Left lung (tissue), 10 donors: ENCODE data around the gene DIP2C. TPM values are rescaled to one million over a fixed set of nuclear protein-coding genes. Genes with fewer than 3 reads are reported as not detected.
"Not testable (repeated sequence)": the region's sequence is repeated elsewhere in the genome, so short reads cannot be mapped to it uniquely, and the experiment has no call there.

Source experiments
- ATAC-seq: fragments of 200-7000 bp; cut with Tn5 transposase; one replicate; pipeline ENCODE4 v1.9.1; 2020; ENCODE audit warnings: moderate library complexity
- DNase-seq, 4 donors: peaks; one replicate each; pipeline ENCODE4 v3.0.0-alpha.2; 2013 to 2020
- H3K27ac ChIP-seq, 2 donors: fragments of 200-600 bp; sonication (generic) in 1 of 2; one replicate each; pipeline versions ENCODE4 v1.5.0 to v1.8.0; 2020 to 2021
- H3K27me3 ChIP-seq, 2 donors: fragments of 200-600 bp; sonication (generic) in 1 of 2; one replicate each; pipeline versions ENCODE4 v1.5.0 to v1.8.0; 2020 to 2021
- H3K36me3 ChIP-seq, 2 donors: fragments of 200-600 bp; sonication (generic) in 1 of 2; one replicate each; pipeline versions ENCODE4 v1.5.0 to v1.8.0; 2020 to 2021
- H3K4me1 ChIP-seq, 2 donors: fragments of 200-600 bp; one replicate each; pipeline ENCODE4 v1.8.0; 2021
- H3K4me3 ChIP-seq, 2 donors: fragments of 200-600 bp; sonication (generic) in 1 of 2; one replicate each; pipeline versions ENCODE4 v1.5.0 to v1.8.0; 2020 to 2021; ENCODE audit warnings: mild to moderate bottlenecking in 1 of 2
- H3K9me3 ChIP-seq, 2 donors: fragments of 200-600 bp; sonication (generic) in 1 of 2; one replicate each; pipeline versions ENCODE4 v1.5.0 to v1.8.0; 2020 to 2021
- intact Hi-C, 2 donors: fragments of 100-400 bp; cut with DNase I; formaldehyde crosslinking; loops; one replicate each; pipeline versions ENCODE4 v1.11.2 to v1.14.2; 2022
- polyA plus RNA-seq, 6 donors: library from polyadenylated mRNA; unstranded; fragments of 120-200 nt; gene quantifications; one replicate each; pipeline ENCODE4 v1.2.1, GENCODE V29; 2013; ENCODE audit not compliant: insufficient read length in 6 of 6
- total RNA-seq, 2 donors: library from RNA; stranded (reverse); fragmentation: NEBNext Ultra II Directional; extraction: Animal tissue kit (Norgen Biotek cat#: 25700); gene quantifications; one replicate each; pipeline ENCODE4 v1.2.1, GENCODE V29; 2021
- TF ChIP-seq, protein P1 (sequence below), 2 donors: fragments of 200-600 bp; sonication (generic) in 1 of 2; IDR thresholded peaks; one replicate each; pipeline versions ENCODE4 v1.5.0 to v1.8.0; 2021; ENCODE audit warnings: antibody characterized with exemption in 2 of 2
- donor health status: DM: no; HTN: yes; CAD: no.
- donor health status: DM: no; HTN: no; CAD: no.

The DIP2C gene
- total and polyA plus RNA-seq, 8 donors: 10.5 to 22.5 (median 19.5) TPM

DNA sequence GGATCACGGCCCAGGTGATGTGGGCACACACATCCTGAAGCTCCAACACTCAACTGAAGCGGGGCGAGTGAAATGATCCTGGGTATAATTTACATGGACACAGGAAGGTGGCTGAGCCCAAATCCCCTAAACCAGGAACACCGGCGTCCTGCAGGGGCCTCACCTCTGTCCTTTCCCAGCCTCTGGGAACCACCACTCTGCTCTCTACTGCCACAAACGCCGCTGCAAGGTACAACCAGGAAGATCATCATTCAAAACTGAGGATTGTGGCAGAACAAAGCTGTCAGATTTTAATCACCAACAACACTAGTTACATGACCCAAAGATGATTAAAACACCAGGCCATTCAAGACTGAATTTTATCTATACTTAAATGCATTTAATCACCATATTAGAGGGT lies 104.0 kb downstream of the DIP2C start:
- H3K9me3 ChIP-seq: no peaks in the 10 kb centered on the region
- no peak overlapping the region for H3K4me3 ChIP-seq
- TF ChIP-seq, protein P1, sequence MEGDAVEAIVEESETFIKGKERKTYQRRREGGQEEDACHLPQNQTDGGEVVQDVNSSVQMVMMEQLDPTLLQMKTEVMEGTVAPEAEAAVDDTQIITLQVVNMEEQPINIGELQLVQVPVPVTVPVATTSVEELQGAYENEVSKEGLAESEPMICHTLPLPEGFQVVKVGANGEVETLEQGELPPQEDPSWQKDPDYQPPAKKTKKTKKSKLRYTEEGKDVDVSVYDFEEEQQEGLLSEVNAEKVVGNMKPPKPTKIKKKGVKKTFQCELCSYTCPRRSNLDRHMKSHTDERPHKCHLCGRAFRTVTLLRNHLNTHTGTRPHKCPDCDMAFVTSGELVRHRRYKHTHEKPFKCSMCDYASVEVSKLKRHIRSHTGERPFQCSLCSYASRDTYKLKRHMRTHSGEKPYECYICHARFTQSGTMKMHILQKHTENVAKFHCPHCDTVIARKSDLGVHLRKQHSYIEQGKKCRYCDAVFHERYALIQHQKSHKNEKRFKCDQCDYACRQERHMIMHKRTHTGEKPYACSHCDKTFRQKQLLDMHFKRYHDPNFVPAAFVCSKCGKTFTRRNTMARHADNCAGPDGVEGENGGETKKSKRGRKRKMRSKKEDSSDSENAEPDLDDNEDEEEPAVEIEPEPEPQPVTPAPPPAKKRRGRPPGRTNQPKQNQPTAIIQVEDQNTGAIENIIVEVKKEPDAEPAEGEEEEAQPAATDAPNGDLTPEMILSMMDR (IDR thresholded peaks at IDR 0.05): no peak
- no peaks in the 10 kb centered on the region for H3K27me3 ChIP-seq
- H3K36me3 ChIP-seq: no peaks in the 10 kb centered on the region
- intact Hi-C loops: no loop called here
- no peak overlapping the region for H3K27ac ChIP-seq
- no peak for DNase-seq
- peaks cover 0 to 7% of the 10 kb centered on the region in 2 donors for H3K4me1 ChIP-seq
- ATAC-seq: no peak

DNA sequence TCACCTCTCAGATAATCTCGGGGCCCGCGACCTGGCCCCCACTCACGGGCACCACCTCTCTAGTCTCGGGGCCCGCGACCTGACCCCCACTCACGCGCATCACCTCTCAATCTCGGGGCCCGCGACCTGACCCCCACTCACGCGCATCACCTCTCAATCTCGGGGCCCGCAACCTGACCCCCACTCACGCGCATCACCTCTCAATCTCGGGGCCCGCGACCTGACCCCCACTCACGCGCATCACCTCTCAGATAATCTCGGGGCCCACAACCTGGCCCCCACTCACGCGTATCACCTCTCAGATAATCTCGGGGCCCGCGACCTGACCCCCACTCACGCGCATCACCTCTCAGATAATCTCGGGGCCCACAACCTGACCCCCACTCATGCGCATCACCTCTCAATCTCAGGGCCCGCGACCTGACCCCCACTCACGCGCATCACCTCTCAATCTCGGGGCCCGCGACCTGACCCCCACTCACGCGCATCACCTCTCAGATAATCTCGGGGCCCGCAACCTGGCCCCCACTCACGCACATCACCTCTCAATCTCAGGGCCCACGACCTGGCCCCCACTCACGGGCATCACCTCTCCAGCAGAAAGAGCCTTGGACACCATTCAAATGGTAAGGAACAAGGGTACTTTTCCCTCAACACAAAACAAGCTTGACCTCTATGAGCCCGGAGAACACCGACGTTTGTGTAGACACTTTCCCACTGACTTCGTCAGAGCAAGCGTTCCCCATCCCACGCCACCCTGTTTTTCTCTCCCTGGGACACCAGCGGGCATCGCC lies 104.8 kb downstream of the DIP2C start:
- DNase-seq, H3K27ac ChIP-seq, H3K9me3 ChIP-seq, H3K4me3 ChIP-seq, ATAC-seq, H3K36me3 ChIP-seq, H3K27me3 ChIP-seq, H3K4me1 ChIP-seq, intact Hi-C loops: not testable (repeated sequence)

DNA sequence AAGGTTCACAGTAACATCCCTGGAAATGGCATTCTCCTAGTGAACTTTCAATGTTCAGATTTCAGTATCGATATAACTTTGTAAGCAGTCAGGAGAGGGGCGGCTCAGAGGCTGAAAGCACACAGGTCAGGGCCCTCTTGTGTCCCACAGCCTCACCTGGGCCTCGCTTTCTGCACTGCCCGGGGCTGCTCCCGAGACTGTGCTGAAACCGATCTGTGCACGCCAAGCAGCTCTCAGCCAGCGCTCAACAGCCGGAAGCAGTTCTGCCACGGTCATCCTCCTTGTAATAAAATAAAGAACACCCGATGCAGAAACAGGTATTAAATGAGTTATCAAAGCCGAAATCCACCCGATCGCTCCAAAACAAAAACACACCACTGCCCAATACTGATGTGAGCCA lies 106.0 kb downstream of the DIP2C start:
- ATAC-seq: no peak
- peaks cover 0 to 10% of the 10 kb centered on the region in 2 donors for H3K4me1 ChIP-seq
- TF ChIP-seq, protein P1 (IDR thresholded peaks at IDR 0.05): no peak
- H3K36me3 ChIP-seq: no peaks in the 10 kb centered on the region
- H3K27me3 ChIP-seq: no peaks in the 10 kb centered on the region
- intact Hi-C loops: no loop called here
- H3K9me3 ChIP-seq: no peaks in the 10 kb centered on the region
- no peak overlapping the region for H3K4me3 ChIP-seq
- DNase-seq: no peak
- no peak overlapping the region for H3K27ac ChIP-seq

DNA sequence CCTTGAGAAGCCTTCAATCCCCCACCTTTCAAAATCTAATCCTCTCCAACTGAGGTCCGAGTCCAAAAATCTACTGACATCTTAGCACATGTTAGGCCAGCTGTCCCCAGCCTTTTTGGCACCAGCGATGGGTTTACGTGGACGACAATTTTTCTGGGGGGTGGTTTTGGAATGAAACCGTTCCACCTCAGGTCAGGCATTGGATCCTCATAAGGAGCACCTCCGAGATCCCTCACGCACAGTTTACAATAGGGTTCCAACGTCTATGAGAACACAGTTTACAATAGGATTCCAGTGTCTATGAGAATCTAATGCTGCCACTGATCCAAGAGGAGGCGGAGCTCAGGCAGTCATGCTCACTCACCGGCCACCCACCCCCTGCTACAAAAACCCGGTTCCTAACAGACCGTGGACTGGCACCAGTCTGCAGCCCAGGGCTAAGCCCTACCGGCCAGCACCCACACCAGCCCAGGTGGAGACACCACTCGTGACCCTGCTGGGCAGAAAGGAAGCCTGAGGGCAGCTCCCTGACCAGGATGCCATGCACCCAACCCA lies 107.6 kb downstream of the DIP2C start:
- Histone ChIP-seq H3K27ac (no peak overlapping the region), H3K4me3 (no peak overlapping the region), H3K9me3 (no peaks in the 10 kb centered on the region), H3K4me1 (peaks cover 0 to 10% of the 10 kb centered on the region in 2 donors), H3K36me3 (no peaks in the 10 kb centered on the region), H3K27me3 (no peaks in the 10 kb centered on the region)
- TF ChIP-seq, protein P1 (IDR thresholded peaks at IDR 0.05): no peak
- ATAC-seq: no peak
- intact Hi-C loops: no loop called here
- DNase-seq: no peak

DNA sequence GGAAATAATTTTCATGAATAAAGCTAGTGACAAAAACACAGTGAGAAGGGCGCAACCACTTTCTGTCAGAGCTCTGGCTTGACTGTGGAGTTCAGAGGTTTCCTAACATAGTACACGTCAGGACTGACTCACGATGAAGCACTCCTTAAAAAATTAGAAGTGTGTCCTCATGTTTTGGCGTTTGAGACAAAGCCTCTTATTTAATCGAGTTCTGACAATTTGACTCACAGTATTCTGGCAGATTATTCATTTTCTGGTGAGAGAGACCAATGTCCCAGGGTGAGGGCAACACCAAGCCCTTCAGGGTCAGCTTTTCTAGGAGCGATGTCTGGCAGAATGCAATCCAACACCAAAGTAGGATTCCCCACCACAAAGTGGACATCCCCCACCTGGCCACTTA lies 108.7 kb downstream of the DIP2C start:
- H3K4me1 ChIP-seq: peaks cover 0 to 10% of the 10 kb centered on the region in 2 donors
- ATAC-seq (peak; percentile 92), DNase-seq (no peak)
- intact Hi-C loops: no loop called here
- H3K27me3 ChIP-seq: no peaks in the 10 kb centered on the region
- H3K4me3 ChIP-seq: no peak overlapping the region
- TF ChIP-seq, protein P1 (IDR thresholded peaks at IDR 0.05): no peak
- H3K27ac ChIP-seq: peak overlapping the region in 1 of 2 donors; percentile 56
- H3K9me3 ChIP-seq: no peaks in the 10 kb centered on the region
- no peaks in the 10 kb centered on the region for H3K36me3 ChIP-seq
